HG02642 (cell line): ENCODE results near the gene FBF1.

Source experiments
- ATAC-seq: cut with Tn5 transposase; IDR thresholded peaks from one replicate; pipeline ENCODE4 v1.9.1; 2021; ENCODE audit warnings: mild to moderate bottlenecking; ENCODE audit not compliant: unreplicated experiment, poor library complexity

FBF1 gene

DNA sequence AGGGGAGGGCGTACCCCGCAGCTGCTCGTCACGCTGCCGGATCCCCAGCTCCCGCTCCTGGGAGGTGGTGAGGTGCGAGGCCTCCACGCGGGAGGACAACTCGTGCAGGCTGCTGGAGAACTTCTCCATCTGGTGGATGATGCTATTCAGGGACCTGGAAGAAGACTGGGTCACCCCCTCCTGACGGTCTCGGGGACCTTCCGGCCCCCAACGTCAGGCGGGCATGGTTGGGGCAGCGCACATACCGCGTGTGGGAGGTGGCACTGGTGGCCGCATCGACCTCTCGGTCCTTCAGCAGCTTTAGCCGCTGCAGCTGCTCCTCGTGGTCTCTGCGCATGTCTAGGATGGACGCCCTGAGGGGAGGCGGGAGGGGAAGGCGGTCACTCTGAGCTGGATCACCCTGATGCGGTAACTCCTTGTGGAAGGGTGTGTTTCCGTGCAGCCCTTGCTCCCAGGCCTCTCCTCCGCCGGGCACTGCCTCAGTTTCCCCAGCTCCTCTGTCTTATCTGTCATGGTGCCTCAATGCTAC lies 22.9 kb downstream of the FBF1 start:
- no peak for ATAC-seq

GRCh38 chr17:75917141-75917916 lies 23.5 kb downstream of the FBF1 start:
- no peak for ATAC-seq

GRCh38 chr17:75915268-75915667 lies 25.6 kb downstream of the FBF1 start:
- no peak for ATAC-seq

DNA sequence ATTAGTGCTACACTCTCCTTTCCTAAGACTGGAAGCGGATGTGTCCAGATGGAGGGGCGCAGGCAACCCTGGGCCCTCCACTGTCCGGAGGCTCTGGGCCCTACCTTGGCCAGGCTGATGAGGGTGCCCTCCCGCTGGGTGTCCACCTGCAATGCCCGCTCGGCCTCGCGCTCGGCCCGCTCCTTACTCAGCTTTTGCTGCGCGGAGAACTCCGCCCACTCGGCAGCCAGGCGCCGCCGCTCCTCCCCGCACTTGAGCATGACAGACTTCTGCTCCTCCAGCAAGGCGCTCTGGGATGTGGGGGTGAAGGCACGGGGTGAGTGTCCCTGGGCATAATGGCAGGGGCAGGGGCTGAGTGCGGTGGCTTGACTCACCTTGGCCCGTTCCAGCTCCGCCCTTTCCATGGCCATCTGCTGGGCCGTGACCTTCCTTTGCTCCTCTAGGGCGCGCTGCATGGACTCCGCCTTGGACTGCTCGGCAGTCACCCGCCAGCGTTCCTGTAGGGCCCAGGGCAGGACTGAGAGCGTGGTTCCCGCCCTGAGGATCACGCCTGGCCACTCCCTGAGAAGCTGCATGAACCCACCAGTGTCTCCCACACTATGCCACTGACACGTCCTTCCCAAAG lies 26.1 kb downstream of the FBF1 start:
- ATAC-seq, result no peak

DNA sequence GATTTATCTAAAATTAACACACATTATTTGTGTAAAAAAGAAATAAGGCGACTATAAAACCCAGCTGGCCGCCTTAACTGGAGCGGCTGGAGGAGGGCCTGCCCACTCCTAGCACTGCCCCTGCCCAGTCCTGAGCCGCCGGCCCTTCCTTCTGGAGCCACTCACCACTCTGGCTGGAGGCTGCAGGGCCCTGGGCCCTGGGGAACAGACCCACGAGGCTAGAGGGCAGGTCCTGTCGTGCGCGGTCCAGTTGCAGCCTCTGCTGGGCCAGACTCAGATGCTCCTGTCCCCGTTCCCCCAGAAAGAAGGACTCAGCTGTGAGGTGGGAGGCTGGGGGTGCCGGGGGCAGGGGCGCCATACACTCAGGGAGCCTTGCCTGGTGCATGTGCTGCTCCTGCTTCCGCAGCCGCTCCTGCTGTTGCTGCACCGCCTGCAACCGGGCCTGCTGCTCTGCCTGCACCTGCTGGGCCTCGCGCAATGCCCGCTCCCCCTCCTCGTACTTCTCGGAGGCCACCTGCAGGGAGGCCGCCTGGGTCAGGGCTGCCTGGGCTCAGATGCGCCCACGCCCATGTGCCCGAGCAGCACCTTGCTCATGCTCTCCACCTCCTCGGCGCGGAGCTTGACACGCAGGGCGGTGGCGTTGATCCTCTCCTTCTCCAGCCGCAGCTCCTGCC lies 27.2 kb downstream of the FBF1 start:
- no peak for ATAC-seq

DNA sequence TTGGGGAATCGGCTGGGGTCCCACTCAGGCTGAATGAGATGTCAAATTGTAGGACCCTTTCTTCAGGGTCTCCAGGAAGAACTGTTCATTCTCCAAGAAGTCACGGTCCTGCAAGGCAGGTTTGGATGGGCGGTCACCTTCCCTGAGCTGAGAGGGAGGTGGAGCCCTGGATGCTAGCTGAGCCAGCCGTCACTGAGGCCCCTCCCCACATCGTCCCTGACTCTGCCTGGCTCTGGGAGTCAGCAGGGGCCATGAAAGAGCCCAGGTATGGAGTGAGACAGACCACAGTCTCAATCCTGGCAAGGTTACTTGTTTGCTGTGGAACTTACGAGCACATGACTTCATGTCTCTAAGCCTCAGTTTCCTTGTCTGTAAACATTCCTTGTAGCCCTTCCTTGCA lies 30.1 kb downstream of the FBF1 start:
- no peak for ATAC-seq

GRCh38 chr17:75909812-75910274 lies 31.0 kb downstream of the FBF1 start:
- ATAC-seq, result no peak

GRCh38 chr17:75909051-75909811 lies 31.6 kb downstream of the FBF1 start:
- ATAC-seq, result no peak

DNA sequence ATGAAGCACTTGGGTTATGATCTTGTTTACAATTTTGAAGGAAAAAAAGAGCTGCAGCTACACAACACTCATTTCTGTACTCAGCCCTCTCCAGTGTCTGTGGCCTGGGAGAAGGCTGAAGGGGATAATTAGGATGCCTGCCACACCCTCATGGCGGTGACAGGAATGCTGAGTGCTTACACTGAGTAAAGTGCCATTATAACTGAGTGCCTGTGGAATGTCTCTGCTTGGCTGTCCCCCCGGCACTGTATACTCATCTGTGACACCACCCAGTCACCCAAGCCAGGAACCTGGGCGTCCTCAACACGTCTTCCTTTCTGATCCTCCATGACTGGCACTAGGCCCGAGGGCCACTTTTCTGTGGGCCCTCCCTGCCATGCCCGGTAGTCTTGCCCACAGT lies 32.6 kb downstream of the FBF1 start:
- ATAC-seq, result no peak

DNA sequence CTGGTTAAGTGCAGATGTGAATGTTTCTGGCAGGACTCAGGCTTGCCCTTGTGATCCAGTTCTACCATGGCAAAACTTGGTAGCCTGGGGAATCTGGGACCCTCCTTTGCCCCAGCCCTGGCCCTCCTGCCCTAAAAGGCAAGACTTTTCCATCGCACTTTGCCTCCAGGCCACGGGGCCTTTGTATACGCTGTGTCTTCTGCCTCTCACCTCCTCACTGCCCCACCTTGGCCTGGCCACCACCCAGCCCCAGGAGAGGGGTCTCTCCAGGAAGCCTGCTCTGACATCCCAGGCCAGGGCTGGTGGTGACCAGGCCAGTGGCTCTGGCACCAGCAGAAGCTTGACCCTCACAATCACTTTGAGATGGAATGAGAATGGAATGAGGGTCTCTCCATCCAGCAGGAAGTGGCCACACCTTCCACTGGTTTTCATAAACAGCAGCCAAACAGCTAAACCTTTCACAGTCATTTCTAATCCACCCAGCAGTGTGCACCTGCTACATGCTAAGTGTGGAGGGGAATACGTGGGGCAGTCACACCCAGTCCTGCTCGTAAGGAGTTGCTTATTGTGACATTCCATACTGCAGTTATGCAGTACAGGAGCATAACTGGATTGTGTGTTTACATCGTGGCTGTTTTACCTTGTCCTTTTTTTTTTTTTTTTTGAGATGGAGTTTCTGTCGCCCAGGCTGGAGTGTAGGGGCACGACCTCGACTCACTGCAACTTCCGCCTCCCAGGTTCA lies 34.5 kb downstream of the FBF1 start:
- no peak for ATAC-seq

- peak; percentile 95 for ATAC-seq
Measured at GRCh38 chr17:75904749-75905521, 35.9 kb downstream of the FBF1 start, which contains the start of gene MRPL38. MRPL38 (minus strand) TSS chr17:75904884; CDS start chr17:75904875, 9 bp downstream.

GRCh38 chr17:75902406-75902805 lies 38.4 kb downstream of the FBF1 start:
- ATAC-seq, result no peak

GRCh38 chr17:75901727-75902126 lies 39.1 kb downstream of the FBF1 start:
- ATAC-seq, result no peak

GRCh38 chr17:75900691-75901533 lies 39.9 kb downstream of the FBF1 start:
- no peak for ATAC-seq

DNA sequence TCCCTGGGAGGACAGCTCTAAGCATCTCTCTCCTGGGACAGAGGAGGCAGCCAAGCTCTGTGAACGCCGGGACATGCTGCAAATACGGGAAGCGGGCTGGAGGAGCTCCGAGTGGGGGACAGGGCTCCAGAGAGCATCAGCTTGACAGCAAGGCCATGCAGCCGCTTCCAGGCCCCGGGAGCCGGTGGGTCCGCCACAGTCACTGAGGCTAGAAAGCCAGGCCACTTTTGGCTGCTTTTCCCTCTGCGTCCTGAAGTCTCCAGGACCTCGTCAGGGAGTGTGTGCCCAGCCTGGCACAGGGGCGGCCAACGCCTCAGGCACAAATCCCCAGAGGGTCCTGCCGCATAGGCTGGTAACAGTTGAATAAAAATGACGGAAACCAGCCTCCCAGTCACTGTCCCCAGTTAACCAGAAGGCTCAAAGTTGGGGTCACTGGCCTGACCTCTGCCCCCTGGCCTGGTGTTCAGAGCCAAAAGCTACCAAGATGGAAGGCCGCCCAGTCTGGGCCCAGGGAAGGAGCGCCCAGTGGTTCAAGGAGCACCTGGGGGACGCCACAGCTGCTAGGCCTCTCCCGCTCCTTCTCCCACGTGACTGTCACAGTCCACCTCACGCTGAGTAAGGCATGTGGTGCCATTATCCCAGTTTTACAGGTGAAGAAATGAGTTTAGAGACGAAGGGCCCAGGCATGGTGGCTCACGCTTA lies 40.9 kb downstream of the FBF1 start:
- no peak for ATAC-seq

GRCh38 chr17:75899353-75899752 lies 41.5 kb downstream of the FBF1 start:
- no peak for ATAC-seq

DNA sequence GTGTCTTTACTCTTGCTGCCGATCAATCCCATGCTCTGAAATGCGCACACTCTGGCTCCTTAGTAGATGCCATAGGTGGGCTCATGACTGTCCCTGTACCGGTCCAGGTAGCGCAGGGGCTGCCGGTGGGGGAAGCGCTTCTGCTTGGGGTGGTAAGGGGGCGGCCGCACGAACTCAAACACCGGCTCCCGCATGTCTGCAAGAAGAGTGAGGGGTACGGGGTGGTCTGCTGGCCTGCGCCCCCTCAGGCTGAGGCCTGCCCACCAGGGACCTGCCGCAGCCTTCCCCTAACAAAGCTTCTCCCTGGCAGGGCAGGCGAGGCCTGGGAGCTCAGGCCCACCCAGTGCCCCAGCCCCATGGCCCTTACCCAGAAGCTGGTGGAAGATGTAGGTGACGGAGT lies 42.1 kb downstream of the FBF1 start:
- no peak for ATAC-seq
